ENCODE measurements around the gene GPR35.

Gene GPR35

GRCh38 chr2:240596080-240596460 lies 29.2 kb upstream of the GPR35 start:
- Histone ChIP-seq H3K4me3 (replicated peaks; ENCODE audit: insufficient read depth, low read length) (no peak overlapping the region), H3K27ac (replicated peaks) (no peak overlapping the region), H3K27me3 (ENCODE audit: insufficient read depth, poor library complexity, severe bottlenecking) (no peaks in the 10 kb centered on the region)
- no peak for TF ChIP-seq REST (IDR thresholded peaks at IDR 0.05; ENCODE audit: insufficient replicate concordance, low read depth)
- no peak for TF ChIP-seq CTCF (IDR thresholded peaks at IDR 0.05; ENCODE audit: insufficient read depth, low read length)
- TF ChIP-seq GABPA (IDR thresholded peaks at IDR 0.05; ENCODE audit: low read depth) = no peak
- no peak for TF ChIP-seq POLR2AphosphoS5 (IDR thresholded peaks at IDR 0.05; ENCODE audit: low read depth)
- no peak for TF ChIP-seq SPI1 (IDR thresholded peaks at IDR 0.05; ENCODE audit: borderline replicate concordance, low read depth)
- no peak for DNase-seq (ENCODE audit: low read depth in 1 of 2, low spot score in 1 of 2)

- TF ChIP-seq POLR2AphosphoS5 (IDR thresholded peaks at IDR 0.05; ENCODE audit: low read depth) (no peak), SPI1 (IDR thresholded peaks at IDR 0.05; ENCODE audit: borderline replicate concordance, low read depth) (no peak), REST (IDR thresholded peaks at IDR 0.05; ENCODE audit: insufficient replicate concordance, low read depth) (no peak), GABPA (IDR thresholded peaks at IDR 0.05; ENCODE audit: low read depth) (no peak), CTCF (IDR thresholded peaks at IDR 0.05; ENCODE audit: insufficient read depth, low read length) (no peak)
- H3K27ac ChIP-seq (replicated peaks) = no peak overlapping the region
- no peak overlapping the region for H3K4me3 ChIP-seq (replicated peaks; ENCODE audit: insufficient read depth, low read length)
- H3K27me3 ChIP-seq (ENCODE audit: insufficient read depth, poor library complexity, severe bottlenecking) = no peaks in the 10 kb centered on the region
- no peak for DNase-seq (ENCODE audit: low read depth in 1 of 2, low spot score in 1 of 2)
Measured at GRCh38 chr2:240596491-240596931, 28.8 kb upstream of the GPR35 start.

GRCh38 chr2:240597054-240597418 lies 28.2 kb upstream of the GPR35 start:
- Histone ChIP-seq H3K27ac (replicated peaks) (no peak overlapping the region), H3K4me3 (replicated peaks; ENCODE audit: insufficient read depth, low read length) (no peak overlapping the region), H3K27me3 (ENCODE audit: insufficient read depth, poor library complexity, severe bottlenecking) (no peaks in the 10 kb centered on the region)
- no peak for DNase-seq (ENCODE audit: low read depth in 1 of 2, low spot score in 1 of 2)
- TF ChIP-seq SPI1 (IDR thresholded peaks at IDR 0.05; ENCODE audit: borderline replicate concordance, low read depth) (no peak), POLR2AphosphoS5 (IDR thresholded peaks at IDR 0.05; ENCODE audit: low read depth) (no peak), REST (IDR thresholded peaks at IDR 0.05; ENCODE audit: insufficient replicate concordance, low read depth) (no peak), GABPA (IDR thresholded peaks at IDR 0.05; ENCODE audit: low read depth) (no peak), CTCF (IDR thresholded peaks at IDR 0.05; ENCODE audit: insufficient read depth, low read length) (no peak)

Measured in HL-60 (cell line).